Bronchial epithelial cell (primary cell): ENCODE data around the gene NHERF2. TPM values are rescaled to one million over a fixed set of nuclear protein-coding genes. Genes with fewer than 3 reads are reported as not detected.

Source experiments
- DNase-seq: peaks from one replicate; pipeline ENCODE4 v3.0.0-alpha.2; 2010; ENCODE audit warnings: low read depth
- FAIRE-seq: peaks from 2 replicates; lab custom pipeline; 2011; peaks lifted over from hg19 to GRCh38; lab: Jason Lieb, UNC
- H3K27me3 ChIP-seq: 2 replicates; pipeline ENCODE4 v1.5.1; 2011; ENCODE audit warnings: low read length; ENCODE audit not compliant: control insufficient read depth, insufficient read depth
- H3K36me3 ChIP-seq: 2 replicates; pipeline ENCODE4 v1.5.1; 2011; ENCODE audit warnings: low read length; ENCODE audit not compliant: control insufficient read depth, insufficient read depth
- H3K4me3 ChIP-seq: 2 replicates; pipeline ENCODE4 v1.5.1; 2011; ENCODE audit warnings: mild to moderate bottlenecking, low read depth, low read length, control low read depth
- CTCF ChIP-seq: IDR thresholded peaks from 2 replicates; pipeline ENCODE4 v1.5.1; 2011; ENCODE audit warnings: mild to moderate bottlenecking, moderate library complexity, low read length, control low read depth, inconsistent platforms; ENCODE audit not compliant: insufficient read depth, severe bottlenecking
- total RNA-seq: library from RNA; depleted of rRNA; stranded (reverse); fragments of >200 nt; gene quantifications from 2 replicates; pipeline ENCODE4 v1.2.1, GENCODE V29; 2014

NHERF2 gene
- total RNA-seq, 1 donor from 2014 or later: 15.8 TPM

DNA sequence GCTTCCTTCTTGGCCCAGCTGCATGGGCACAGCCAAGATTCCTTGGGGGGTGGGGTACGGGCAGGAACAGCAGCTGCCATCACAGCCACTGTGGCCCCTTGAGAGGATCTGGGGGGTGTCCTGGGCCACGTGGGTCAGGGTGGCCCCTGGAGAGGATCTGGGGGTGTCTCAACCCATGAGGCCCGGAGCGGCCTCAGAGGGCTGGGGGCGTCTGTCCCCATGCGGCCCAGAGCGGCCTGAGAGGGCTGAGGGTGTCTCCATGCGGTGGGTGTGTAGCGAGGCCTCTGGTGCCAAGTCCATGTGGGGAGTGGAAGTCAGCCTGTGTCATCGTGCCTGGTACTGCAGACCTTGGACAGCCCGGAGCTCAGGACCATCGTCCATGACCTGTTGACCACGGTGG lies 34.8 kb downstream of the NHERF2 start:
- FAIRE-seq (no peak), DNase-seq (no peak)
- no peak for TF ChIP-seq CTCF
- no peaks in the 10 kb centered on the region for H3K27me3 ChIP-seq
- H3K36me3 ChIP-seq: peaks cover 22% of the 10 kb centered on the region
- H3K4me3 ChIP-seq: no peak overlapping the region

GRCh38 chr16:2062801-2063200 lies 36.1 kb downstream of the NHERF2 start:
- no peak for TF ChIP-seq CTCF
- DNase-seq: no peak
- H3K27me3 ChIP-seq: no peaks in the 10 kb centered on the region
- peak; percentile 43 for FAIRE-seq
- H3K4me3 ChIP-seq: no peak overlapping the region
- peaks cover 21% of the 10 kb centered on the region for H3K36me3 ChIP-seq

DNA sequence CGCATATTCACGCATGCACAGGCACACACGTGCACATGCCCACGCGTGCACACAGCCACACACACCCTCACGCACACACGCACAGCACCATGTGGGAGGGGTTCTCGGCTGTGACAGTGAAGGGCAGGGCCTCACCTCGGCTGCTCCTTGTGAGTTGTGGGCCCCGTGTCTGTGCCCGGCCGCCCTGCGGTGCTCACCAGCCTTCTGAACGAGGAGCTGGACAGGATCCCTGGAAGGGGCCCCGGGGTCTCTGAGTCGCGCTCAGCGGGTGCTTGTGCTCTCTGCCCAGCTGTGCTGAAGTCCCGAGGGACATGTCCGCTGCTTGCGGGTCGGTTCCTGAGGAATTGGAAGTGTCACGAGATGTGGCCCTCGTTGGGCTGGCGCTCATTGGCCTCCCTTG lies 37.2 kb downstream of the NHERF2 start:
- H3K36me3 ChIP-seq: peaks cover 19% of the 10 kb centered on the region
- TF ChIP-seq CTCF: no peak
- no peak overlapping the region for H3K4me3 ChIP-seq
- FAIRE-seq (no peak), DNase-seq (no peak)
- H3K27me3 ChIP-seq: no peaks in the 10 kb centered on the region

DNA sequence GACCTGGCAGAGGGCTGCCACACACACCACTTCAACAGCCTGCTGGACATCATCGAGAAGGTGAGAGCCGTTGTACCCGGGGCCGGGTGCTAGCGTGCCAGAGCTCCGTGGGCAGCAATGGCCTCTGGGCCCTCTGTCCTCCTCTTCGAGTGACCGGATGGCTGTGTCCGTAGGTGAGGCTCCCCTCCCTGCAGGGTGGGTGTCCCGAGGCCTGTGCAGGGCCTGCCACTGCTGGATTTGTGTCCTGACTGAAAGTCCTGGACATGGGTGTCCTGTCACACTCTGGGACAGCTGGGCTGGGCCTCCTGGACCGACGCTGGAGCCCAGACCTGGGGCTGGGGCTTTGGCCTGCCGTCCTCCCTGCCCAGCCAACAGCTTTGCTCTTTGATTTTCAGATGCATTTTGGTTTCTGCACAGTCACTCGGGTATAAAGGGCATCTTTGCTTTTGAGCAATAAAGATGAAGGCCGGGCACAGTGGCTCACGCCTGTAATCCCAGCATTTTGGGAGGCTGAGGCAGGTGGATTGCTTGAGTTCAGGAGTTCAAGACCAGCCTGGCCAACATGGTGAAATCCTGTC lies 37.8 kb downstream of the NHERF2 start:
- H3K4me3 ChIP-seq: no peak overlapping the region
- FAIRE-seq (no peak), DNase-seq (no peak)
- H3K27me3 ChIP-seq: no peaks in the 10 kb centered on the region
- H3K36me3 ChIP-seq: peaks cover 20% of the 10 kb centered on the region
- no peak for TF ChIP-seq CTCF

GRCh38 chr16:2066139-2066538 lies 39.4 kb downstream of the NHERF2 start:
- no peak overlapping the region for H3K4me3 ChIP-seq
- FAIRE-seq (peak; percentile 13), DNase-seq (no peak)
- peaks cover 14% of the 10 kb centered on the region for H3K36me3 ChIP-seq
- H3K27me3 ChIP-seq: no peaks in the 10 kb centered on the region
- TF ChIP-seq CTCF: no peak
